A673 (cell line): ENCODE results near the gene CREB5. TPM values are rescaled to one million over a fixed set of nuclear protein-coding genes. Genes with fewer than 3 reads are reported as not detected.

ENCODE experiments used
- BruUV-seq: library from RNA; stranded (reverse); fragments of 400-500 nt; replicated peaks from 2 replicates; lab custom pipeline; 2021; lab: Mats Ljungman, UMichigan
- CTCF ChIA-PET: fragments of 300-600 bp; sonication (Branson Sonifier 250); formaldehyde crosslinking; loops from one replicate; lab custom pipeline; 2022; ENCODE audit warnings: antibody characterized with exemption; lab: Charles Lee
- POLR2A ChIA-PET: fragments of 300-600 bp; sonication (Branson Sonifier 250); formaldehyde crosslinking; loops from one replicate; lab custom pipeline; 2022; ENCODE audit warnings: antibody characterized with exemption; ENCODE audit not compliant: low non-redundant PET; lab: Charles Lee
- DNase-seq: peaks from one replicate; pipeline ENCODE4 v3.0.0-alpha.2; 2015; ENCODE audit warnings: low spot score
- H3K27ac ChIP-seq: fragments of 200-600 bp; sonication (generic); 2 replicates; pipeline ENCODE4 v1.5.1; 2016; ENCODE audit warnings: mixed run types, low read depth, mild to moderate bottlenecking, mixed read lengths, antibody characterized with exemption, low read length; ENCODE audit not compliant: poor library complexity, severe bottlenecking
- H3K27me3 ChIP-seq: fragments of 200-600 bp; sonication (generic); replicated peaks from 2 replicates; pipeline ENCODE4 v1.6.1; 2017; ENCODE audit warnings: mixed run types, low read depth, mild to moderate bottlenecking, mixed read lengths, antibody characterized with exemption, low read length; ENCODE audit not compliant: insufficient read depth, poor library complexity
- H3K36me3 ChIP-seq: fragments of 200-600 bp; sonication (generic); 2 replicates; pipeline ENCODE4 v1.6.1; 2016; ENCODE audit warnings: mixed run types, mild to moderate bottlenecking, mixed read lengths, antibody characterized with exemption, low read length; ENCODE audit not compliant: insufficient read depth, poor library complexity, severe bottlenecking
- H3K4me1 ChIP-seq: fragments of 200-600 bp; sonication (generic); 2 replicates; pipeline ENCODE4 v1.6.1; 2017; ENCODE audit warnings: mixed run types, mild to moderate bottlenecking, mixed read lengths, antibody characterized with exemption, low read length; ENCODE audit not compliant: insufficient read depth, poor library complexity, severe bottlenecking
- H3K4me3 ChIP-seq: fragments of 200-600 bp; sonication (generic); 2 replicates; pipeline ENCODE4 v1.5.1; 2016; ENCODE audit warnings: low read depth, mixed run types, mild to moderate bottlenecking, mixed read lengths, low read length; ENCODE audit not compliant: poor library complexity, severe bottlenecking
- H3K9me3 ChIP-seq: fragments of 200-600 bp; sonication (generic); 2 replicates; pipeline ENCODE4 v1.6.1; 2016; ENCODE audit warnings: mixed run types, low read depth, mild to moderate bottlenecking, mixed read lengths, antibody characterized with exemption, low read length; ENCODE audit not compliant: poor library complexity, severe bottlenecking
- CTCF ChIP-seq: fragments of 300-800, 200-600 bp; sonication (generic); conservative IDR thresholded peaks from 2 replicates; pipeline ENCODE4 v1.5.1; 2017; ENCODE audit warnings: low read depth, mild to moderate bottlenecking, antibody characterized with exemption, low read length, moderate library complexity, mixed read lengths
- EZH2 ChIP-seq: fragments of 200-600 bp; sonication (generic); IDR thresholded peaks from 2 replicates; pipeline ENCODE4 v1.6.1; 2017; ENCODE audit warnings: borderline replicate concordance, low read depth, mild to moderate bottlenecking, mixed read lengths, antibody characterized with exemption, low read length; ENCODE audit not compliant: poor library complexity, severe bottlenecking
- intact Hi-C: fragments of 100-400 bp; cut with micrococcal nuclease; formaldehyde crosslinking; loops from one replicate; pipeline ENCODE4 v1.10.0; 2022; ENCODE audit not compliant: unreplicated experiment
- total RNA-seq: library from RNA; stranded (reverse); gene quantifications from 2 replicates; pipeline ENCODE4 v1.2.3, GENCODE V29; 2021

Gene CREB5
- total RNA-seq, 1 experiment from 2014 or later: 10.3 TPM

- intact Hi-C loops: no loop called here
- Histone ChIP-seq H3K4me3 (no peak overlapping the region), H3K27me3 (no peaks in the 10 kb centered on the region), H3K27ac (no peak overlapping the region), H3K4me1 (no peaks in the 10 kb centered on the region), H3K36me3 (no peaks in the 10 kb centered on the region), H3K9me3 (no peaks in the 10 kb centered on the region)
- ChIA-PET CTCF (no interaction called here), POLR2A (no interaction called here)
- DNase-seq: peak; percentile 7
- no TSS peak for BruUV-seq
- TF ChIP-seq EZH2: no peak
Measured at GRCh38 chr7:28613262-28613661, 200.9 kb downstream of the CREB5 start.

- CTCF ChIA-PET: no interaction called here
- intact Hi-C loops: no loop called here
- Histone ChIP-seq H3K9me3 (no peaks in the 10 kb centered on the region), H3K36me3 (no peaks in the 10 kb centered on the region), H3K27ac (no peak overlapping the region), H3K4me1 (no peaks in the 10 kb centered on the region), H3K4me3 (no peak overlapping the region), H3K27me3 (no peaks in the 10 kb centered on the region)
- peak; percentile 14 for DNase-seq
- POLR2A ChIA-PET: no interaction called here
- no peak for TF ChIP-seq EZH2
- TF ChIP-seq CTCF: peak; percentile 31; the same call in 1 of the 2 replicates
- BruUV-seq: no TSS peak
Measured at GRCh38 chr7:28615091-28615490, 202.8 kb downstream of the CREB5 start.

- no peak for DNase-seq
- intact Hi-C loops: no loop called here
- no peak overlapping the region for H3K27ac ChIP-seq
- TF ChIP-seq EZH2: no peak
- no peak for TF ChIP-seq CTCF
- H3K4me1 ChIP-seq: no peaks in the 10 kb centered on the region
- no peaks in the 10 kb centered on the region for H3K27me3 ChIP-seq
- H3K9me3 ChIP-seq: no peaks in the 10 kb centered on the region
- H3K36me3 ChIP-seq: no peaks in the 10 kb centered on the region
- no peak overlapping the region for H3K4me3 ChIP-seq
- POLR2A ChIA-PET: no interaction called here
- CTCF ChIA-PET: no interaction called here
- BruUV-seq: no TSS peak
Measured at GRCh38 chr7:28617308-28617880, 205.1 kb downstream of the CREB5 start.

- TF ChIP-seq EZH2 (no peak), CTCF (no peak)
- peak; percentile 10 for DNase-seq
- Histone ChIP-seq H3K9me3 (no peaks in the 10 kb centered on the region), H3K27ac (no peak overlapping the region), H3K36me3 (no peaks in the 10 kb centered on the region), H3K4me3 (no peak overlapping the region), H3K27me3 (no peaks in the 10 kb centered on the region), H3K4me1 (no peaks in the 10 kb centered on the region)
- intact Hi-C loops: no loop called here
- no TSS peak for BruUV-seq
- POLR2A ChIA-PET: no interaction called here
- CTCF ChIA-PET: no interaction called here
Measured at GRCh38 chr7:28618383-28618782, 206.1 kb downstream of the CREB5 start.
